ENCODE data around the gene CCDC88A.

CCDC88A gene

DNA sequence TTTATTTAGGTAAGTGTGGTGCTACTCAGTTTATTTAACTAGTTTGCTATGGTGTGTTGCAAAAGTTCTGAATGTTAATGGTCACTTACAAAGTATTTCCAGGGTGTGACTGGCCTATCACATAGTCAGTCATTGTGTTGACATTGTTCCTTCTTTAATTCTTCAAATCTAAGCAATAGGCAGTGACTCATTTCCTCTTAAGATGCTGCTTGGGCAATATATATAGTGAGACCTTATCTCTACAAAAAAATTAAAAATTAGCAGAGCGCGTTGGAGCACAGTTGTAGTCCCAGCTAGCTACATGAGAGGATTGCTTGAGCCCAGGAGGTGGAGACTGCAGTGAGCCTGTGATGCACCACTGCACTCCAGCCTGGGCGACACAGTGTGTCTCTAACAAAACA, 5.8 kb upstream of the CCDC88A start:
- TF ChIP-seq CTCF (IDR thresholded peaks at IDR 0.05; ENCODE audit: insufficient read depth, low read length, poor library complexity, severe bottlenecking) = no peak
- no peak for DNase-seq (ENCODE audit: extremely low read depth, insufficient read length)
- H3K36me3 ChIP-seq (ENCODE audit: control insufficient read depth, insufficient read depth, low read length) = no peaks in the 10 kb centered on the region
- no peak overlapping the region for H3K4me3 ChIP-seq (replicated peaks; ENCODE audit: low read depth, low read length)
- no peaks in the 10 kb centered on the region for H3K27me3 ChIP-seq (replicated peaks; ENCODE audit: control insufficient read depth, insufficient read depth, low read length)

DNA sequence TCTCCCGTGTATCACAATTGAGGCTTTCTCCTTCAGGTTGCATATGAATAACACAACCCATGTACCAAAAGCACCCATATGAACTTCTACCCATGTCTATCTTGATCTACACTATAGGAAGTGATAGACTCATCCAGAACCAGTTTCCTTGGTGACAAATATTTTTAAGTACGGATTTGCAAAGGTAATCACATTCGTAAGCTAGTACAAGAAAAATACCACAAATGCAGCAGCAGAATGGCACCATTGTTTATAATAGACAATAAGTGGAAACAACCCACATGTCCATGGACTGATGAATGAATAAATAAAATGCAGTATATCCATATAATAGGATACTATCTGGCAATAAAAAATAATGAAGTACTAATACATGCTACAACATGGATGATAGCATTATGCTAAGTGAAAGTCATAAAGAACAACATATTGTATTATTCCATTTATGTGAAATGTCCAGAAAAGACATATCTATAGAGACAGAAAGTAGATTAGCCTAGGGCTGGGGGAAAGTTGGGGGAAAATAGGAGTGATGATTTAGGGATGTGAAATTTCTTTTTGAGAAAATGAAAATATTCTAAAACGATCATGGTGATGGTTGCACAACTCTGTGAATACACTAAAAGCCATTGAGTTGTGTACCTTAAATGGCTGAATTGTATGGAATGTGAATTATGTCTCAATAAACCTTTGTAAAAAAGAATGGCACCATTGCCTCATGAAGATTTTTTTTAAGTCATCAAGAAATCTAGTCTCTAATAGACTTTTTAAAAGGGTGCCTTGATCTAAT, 3.4 kb upstream of the CCDC88A start:
- Histone ChIP-seq H3K4me3 (replicated peaks; ENCODE audit: low read depth, low read length) (no peak overlapping the region), H3K36me3 (ENCODE audit: control insufficient read depth, insufficient read depth, low read length) (no peaks in the 10 kb centered on the region), H3K27me3 (replicated peaks; ENCODE audit: control insufficient read depth, insufficient read depth, low read length) (no peaks in the 10 kb centered on the region)
- DNase-seq (ENCODE audit: extremely low read depth, insufficient read length) = no peak
- no peak for TF ChIP-seq CTCF (IDR thresholded peaks at IDR 0.05; ENCODE audit: insufficient read depth, low read length, poor library complexity, severe bottlenecking)

DNA sequence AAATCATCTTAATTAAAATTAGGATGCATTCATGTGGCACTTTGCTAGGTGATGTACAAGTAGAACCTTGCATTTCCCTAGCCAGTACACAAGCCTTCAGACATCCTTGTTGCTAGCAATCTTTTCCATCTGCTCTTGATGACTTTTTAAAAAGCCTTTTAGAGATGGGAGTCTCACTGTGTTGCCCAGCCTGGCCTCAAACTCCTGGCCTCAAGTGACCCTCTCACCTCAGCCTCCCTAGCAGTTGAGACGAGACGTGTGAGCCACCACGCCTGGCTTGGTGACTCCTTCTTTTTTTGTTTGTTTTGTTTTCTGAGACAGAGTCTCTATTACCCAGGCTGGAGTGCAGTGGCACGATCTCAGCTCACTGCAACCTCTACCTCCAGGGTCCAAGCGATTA, 1.7 kb upstream of the CCDC88A start:
- no peak for TF ChIP-seq CTCF (IDR thresholded peaks at IDR 0.05; ENCODE audit: insufficient read depth, low read length, poor library complexity, severe bottlenecking)
- no peak overlapping the region for H3K4me3 ChIP-seq (replicated peaks; ENCODE audit: low read depth, low read length)

DNA sequence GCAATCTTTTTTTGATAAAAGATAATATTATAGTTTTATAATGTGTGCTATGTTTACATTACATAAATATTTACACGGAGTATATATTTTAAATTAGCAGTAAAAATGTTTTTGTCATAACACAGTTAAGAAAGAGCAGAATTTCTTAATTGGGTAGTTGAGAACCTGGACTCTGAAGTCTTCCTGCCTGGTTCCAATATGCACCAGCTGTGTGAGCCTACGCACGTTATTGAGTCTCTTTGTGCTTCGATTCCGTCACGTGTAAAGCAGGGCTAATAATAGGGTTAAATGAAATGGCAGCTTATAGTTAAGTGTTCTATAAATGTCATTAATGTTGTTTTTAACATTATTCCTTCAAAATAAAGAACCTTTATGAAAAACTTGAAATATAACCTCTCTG, 1.2 kb upstream of the CCDC88A start:
- Histone ChIP-seq H3K4me3 (replicated peaks; ENCODE audit: low read depth, low read length) (peak overlapping the region; percentile 98), H3K36me3 (ENCODE audit: control insufficient read depth, insufficient read depth, low read length) (no peaks in the 10 kb centered on the region), H3K27me3 (replicated peaks; ENCODE audit: control insufficient read depth, insufficient read depth, low read length) (no peaks in the 10 kb centered on the region)
- TF ChIP-seq CTCF (IDR thresholded peaks at IDR 0.05; ENCODE audit: insufficient read depth, low read length, poor library complexity, severe bottlenecking) = no peak
- no peak for DNase-seq (ENCODE audit: extremely low read depth, insufficient read length)

More for the DNA sequence above, 1.7 kb upstream of the CCDC88A start:
- no peak for DNase-seq (ENCODE audit: extremely low read depth, insufficient read length)
- Histone ChIP-seq H3K27me3 (replicated peaks; ENCODE audit: control insufficient read depth, insufficient read depth, low read length) (no peaks in the 10 kb centered on the region), H3K36me3 (ENCODE audit: control insufficient read depth, insufficient read depth, low read length) (no peaks in the 10 kb centered on the region)

GRCh38 chr2:55420439-55420725, 726 bp upstream of the CCDC88A start:
- no peak for DNase-seq (ENCODE audit: extremely low read depth, insufficient read length)
- no peak for TF ChIP-seq CTCF (IDR thresholded peaks at IDR 0.05; ENCODE audit: insufficient read depth, low read length, poor library complexity, severe bottlenecking)
- no peaks in the 10 kb centered on the region for H3K27me3 ChIP-seq (replicated peaks; ENCODE audit: control insufficient read depth, insufficient read depth, low read length)
- H3K4me3 ChIP-seq (replicated peaks; ENCODE audit: low read depth, low read length) = peak overlapping the region; percentile 98
- H3K36me3 ChIP-seq (ENCODE audit: control insufficient read depth, insufficient read depth, low read length) = no peaks in the 10 kb centered on the region

DNA sequence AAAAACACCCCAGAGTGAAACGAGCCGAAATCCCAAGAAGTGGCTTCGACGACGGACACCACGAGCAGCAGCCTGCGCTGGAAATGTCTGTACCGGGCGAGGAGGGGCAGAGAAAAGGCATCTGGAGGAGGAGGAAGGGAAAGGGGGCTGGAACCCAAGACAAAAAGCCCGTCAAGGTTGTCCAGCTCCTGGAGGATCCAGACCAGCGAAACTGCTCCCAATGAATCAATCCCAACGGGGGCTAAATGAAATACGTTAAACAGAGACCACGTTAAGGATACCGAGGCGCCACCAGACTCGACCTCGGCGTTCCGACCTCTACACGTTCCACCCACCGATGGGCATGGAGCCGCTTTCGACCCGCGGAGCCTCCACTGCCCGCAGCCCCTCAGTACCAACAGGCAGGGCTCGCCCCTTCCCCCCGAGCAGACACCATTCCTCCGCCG, 400 bp downstream of the CCDC88A start:
- no peak for DNase-seq (ENCODE audit: extremely low read depth, insufficient read length)
- no peak for TF ChIP-seq CTCF (IDR thresholded peaks at IDR 0.05; ENCODE audit: insufficient read depth, low read length, poor library complexity, severe bottlenecking)

More for the DNA sequence above, 400 bp downstream of the CCDC88A start:
- Histone ChIP-seq H3K36me3 (ENCODE audit: control insufficient read depth, insufficient read depth, low read length) (no peaks in the 10 kb centered on the region), H3K4me3 (replicated peaks; ENCODE audit: low read depth, low read length) (peak overlapping the region; percentile 98), H3K27me3 (replicated peaks; ENCODE audit: control insufficient read depth, insufficient read depth, low read length) (no peaks in the 10 kb centered on the region)
